Caco-2 (cell line): ENCODE results near the gene SLC16A10. TPM values are rescaled to one million over a fixed set of nuclear protein-coding genes. Genes with fewer than 3 reads are reported as not detected.

Experiments
- BruUV-seq: library from RNA; stranded (reverse); fragments of 400-500 nt; replicated peaks from 2 replicates; lab custom pipeline; 2021; lab: Mats Ljungman, UMichigan
- CTCF ChIA-PET: fragments of 300-600 bp; sonication (Branson Sonifier 250); formaldehyde crosslinking; loops from one replicate; lab custom pipeline; 2022; ENCODE audit warnings: antibody characterized with exemption; lab: Charles Lee
- POLR2A ChIA-PET: fragments of 300-600 bp; sonication (Branson Sonifier 250); formaldehyde crosslinking; loops from one replicate; lab custom pipeline; 2022; ENCODE audit warnings: antibody characterized with exemption; lab: Charles Lee
- DNase-seq, 2 experiments: peaks; one replicate each; pipeline versions ENCODE4 v3.0.0 to v3.0.0-alpha.2; 2020 to 2022
- H3K27me3 ChIP-seq: replicated peaks from 2 replicates; pipeline ENCODE4 v1.6.0; 2011; ENCODE audit warnings: low read length; ENCODE audit not compliant: control insufficient read depth, insufficient read depth
- H3K36me3 ChIP-seq: 2 replicates; pipeline ENCODE4 v1.5.1; 2011; ENCODE audit warnings: low read length; ENCODE audit not compliant: control insufficient read depth, insufficient read depth
- H3K4me1 ChIP-seq: fragments of 250-450 bp; sonication (Bioruptor Pico); 2 replicates; pipeline ENCODE4 v1.5.1; 2020; ENCODE audit warnings: mild to moderate bottlenecking
- H3K4me3 ChIP-seq: 2 replicates; pipeline ENCODE4 v1.5.1; 2011; ENCODE audit warnings: low read depth, mild to moderate bottlenecking, control low read depth, low read length
- H3K9me3 ChIP-seq: fragments of 250-450 bp; sonication (Bioruptor Pico); 2 replicates; pipeline ENCODE4 v1.5.1; 2020; ENCODE audit warnings: mild to moderate bottlenecking, moderate library complexity
- H3K27ac Mint-ChIP-seq: one replicate; pipeline ENCODE4 v1.8.0; 2022; ENCODE audit warnings: mixed read lengths; ENCODE audit not compliant: unreplicated experiment
- H3K27me3 Mint-ChIP-seq: one replicate; pipeline ENCODE4 v1.8.0; 2022; ENCODE audit warnings: mixed read lengths; ENCODE audit not compliant: insufficient read depth, unreplicated experiment
- H3K36me3 Mint-ChIP-seq: one replicate; pipeline ENCODE4 v1.8.0; 2022; ENCODE audit warnings: mild to moderate bottlenecking, mixed read lengths; ENCODE audit not compliant: insufficient read depth, unreplicated experiment
- H3K4me1 Mint-ChIP-seq: one replicate; pipeline ENCODE4 v1.8.0; 2022; ENCODE audit warnings: low read depth, mixed read lengths; ENCODE audit not compliant: unreplicated experiment
- H3K4me3 Mint-ChIP-seq: one replicate; pipeline ENCODE4 v1.8.0; 2022; ENCODE audit warnings: mild to moderate bottlenecking, moderate library complexity, mixed read lengths; ENCODE audit not compliant: unreplicated experiment
- H3K9me3 Mint-ChIP-seq: one replicate; pipeline ENCODE4 v1.8.0; 2022; ENCODE audit warnings: mixed read lengths; ENCODE audit not compliant: unreplicated experiment
- CTCF ChIP-seq, 2 experiments: fragments of 200-600 bp in 1 of 2; IDR thresholded peaks; 1 replicate in 1 of 2; 2 replicates in 1 of 2; pipeline versions ENCODE4 v1.5.1 to v1.8.0; 2011 to 2022; ENCODE audit warnings: antibody characterized with exemption in 1 of 2, control low read depth in 1 of 2, inconsistent platforms in 1 of 2, low read depth in 1 of 2, low read length in 1 of 2, mild to moderate bottlenecking in 1 of 2, moderate library complexity in 1 of 2; ENCODE audit not compliant: insufficient read depth in 1 of 2, severe bottlenecking in 1 of 2, unreplicated experiment in 1 of 2
- intact Hi-C: fragments of 100-400 bp; cut with micrococcal nuclease; formaldehyde crosslinking; loops from one replicate; pipeline ENCODE4 v1.10.0; 2022; ENCODE audit not compliant: unreplicated experiment
- total RNA-seq: library from RNA; stranded (reverse); gene quantifications from 2 replicates; pipeline ENCODE4 v1.2.3, GENCODE V29; 2022

Gene SLC16A10
- total RNA-seq, 1 experiment from 2014 or later, result 14.2 TPM

- Mint-ChIP-seq H3K4me3 (no peak overlapping the region), H3K9me3 (no peaks in the 10 kb centered on the region), H3K36me3 (no peaks in the 10 kb centered on the region), H3K4me1 (peaks cover 6% of the 10 kb centered on the region), H3K27me3 (no peaks in the 10 kb centered on the region), H3K27ac (no peak overlapping the region)
- Histone ChIP-seq H3K4me3 (no peak overlapping the region), H3K4me1 (no peaks in the 10 kb centered on the region), H3K27me3 (no peaks in the 10 kb centered on the region), H3K9me3 (no peaks in the 10 kb centered on the region), H3K36me3 (no peaks in the 10 kb centered on the region)
- intact Hi-C loops, result no loop called here
- no peak for DNase-seq
- no peak for TF ChIP-seq CTCF (IDR thresholded peaks at IDR 0.05; ENCODE audit: insufficient read depth in 1 of 2, low read depth in 1 of 2, low read length in 1 of 2, severe bottlenecking in 1 of 2, unreplicated experiment in 1 of 2)
- POLR2A ChIA-PET, result no interaction called here
- no TSS peak for BruUV-seq
- CTCF ChIA-PET, result interaction anchor here (1.4 kb wide), 1 partner anchor 11 kb away, joined by 5 read pairs; no protein-coding TSS in a partner anchor
These were observed 40.1 kb upstream of the SLC16A10 start for GRCh38 chr6:111047244-111047643.

DNA sequence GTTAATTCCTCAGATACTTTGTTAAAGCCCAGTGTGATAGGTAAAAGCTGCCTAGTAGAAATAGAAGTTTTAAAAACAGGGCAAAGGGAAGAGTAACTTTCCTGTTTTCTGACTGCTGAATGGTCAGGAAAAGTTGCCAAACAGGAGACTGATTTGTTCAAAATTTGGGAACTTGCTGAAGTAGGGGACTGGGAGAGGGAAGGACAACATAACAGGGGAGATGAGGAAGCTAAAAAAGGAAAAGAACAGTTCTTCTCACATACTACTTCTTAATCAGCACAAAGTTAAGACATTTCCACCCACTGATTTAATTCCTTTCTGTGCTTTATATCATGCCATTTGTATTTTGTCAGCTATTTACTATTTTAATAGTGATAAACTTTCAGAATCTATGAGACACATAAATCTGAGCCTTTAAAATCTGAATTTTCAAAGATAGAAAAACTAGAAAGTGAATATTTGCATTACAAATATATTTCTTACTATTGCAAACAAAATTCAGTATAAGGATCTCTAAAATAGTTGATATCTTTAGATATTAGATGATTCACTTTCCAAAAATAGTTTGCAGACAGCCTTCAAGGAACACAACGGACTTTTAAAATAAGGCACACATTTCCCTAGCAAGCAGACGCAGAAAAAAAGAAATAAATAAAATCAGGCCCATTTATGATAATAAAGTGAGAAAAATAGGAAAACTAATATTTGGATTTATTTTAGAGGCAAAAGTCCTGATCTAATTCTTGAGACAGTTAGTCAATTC is 36.9 kb upstream of the SLC16A10 start:
- Mint-ChIP-seq H3K27me3 (no peaks in the 10 kb centered on the region), H3K4me3 (no peak overlapping the region), H3K36me3 (no peaks in the 10 kb centered on the region), H3K9me3 (no peaks in the 10 kb centered on the region), H3K4me1 (peaks cover 6% of the 10 kb centered on the region), H3K27ac (no peak overlapping the region)
- no peaks in the 10 kb centered on the region for H3K9me3 ChIP-seq
- DNase-seq, result no peak
- H3K36me3 ChIP-seq, result no peaks in the 10 kb centered on the region
- CTCF ChIA-PET, result no interaction called here
- H3K4me3 ChIP-seq, result no peak overlapping the region
- POLR2A ChIA-PET, result no interaction called here
- intact Hi-C loops, result no loop called here
- no peaks in the 10 kb centered on the region for H3K4me1 ChIP-seq
- BruUV-seq, result no TSS peak
- H3K27me3 ChIP-seq, result no peaks in the 10 kb centered on the region
- TF ChIP-seq CTCF (IDR thresholded peaks at IDR 0.05; ENCODE audit: insufficient read depth in 1 of 2, low read depth in 1 of 2, low read length in 1 of 2, severe bottlenecking in 1 of 2, unreplicated experiment in 1 of 2), result no peak

- no peaks in the 10 kb centered on the region for H3K36me3 Mint-ChIP-seq
- Histone ChIP-seq H3K36me3 (no peaks in the 10 kb centered on the region), H3K4me3 (no peak overlapping the region), H3K9me3 (no peaks in the 10 kb centered on the region), H3K27me3 (no peaks in the 10 kb centered on the region), H3K4me1 (no peaks in the 10 kb centered on the region)
- CTCF ChIA-PET, result no interaction called here
- no peaks in the 10 kb centered on the region for H3K27me3 Mint-ChIP-seq
- H3K27ac Mint-ChIP-seq, result no peak overlapping the region
- no peak for TF ChIP-seq CTCF (IDR thresholded peaks at IDR 0.05; ENCODE audit: insufficient read depth in 1 of 2, low read depth in 1 of 2, low read length in 1 of 2, severe bottlenecking in 1 of 2, unreplicated experiment in 1 of 2)
- peaks cover 6% of the 10 kb centered on the region for H3K4me1 Mint-ChIP-seq
- POLR2A ChIA-PET, result no interaction called here
- BruUV-seq, result no TSS peak
- no peak overlapping the region for H3K4me3 Mint-ChIP-seq
- no peak for DNase-seq
- H3K9me3 Mint-ChIP-seq, result no peaks in the 10 kb centered on the region
- intact Hi-C loops, result no loop called here
These were observed 35.1 kb upstream of the SLC16A10 start for GRCh38 chr6:111052171-111052570.
